ENCODE data around the gene PKHD1.
A peak's percentile ranks its signal among the peaks of the same experiment; 100 is the strongest.
"Not testable (repeated sequence)": the region's sequence is repeated elsewhere in the genome, so short reads cannot be mapped to it uniquely, and the experiment has no call there.

The PKHD1 gene

GRCh38 chr6:51959744-51960383, 127.5 kb downstream of the PKHD1 start:
- H3K4me3 ChIP-seq (ENCODE audit: low read depth, low read length): no peak overlapping the region
- peak; percentile 81 for TF ChIP-seq CTCF (IDR thresholded peaks at IDR 0.05; ENCODE audit: borderline replicate concordance, insufficient read depth, low read depth, low read length)

- TF ChIP-seq CTCF (IDR thresholded peaks at IDR 0.05; ENCODE audit: borderline replicate concordance, insufficient read depth, low read depth, low read length): no peak
- no peak overlapping the region for H3K4me3 ChIP-seq (ENCODE audit: low read depth, low read length)
Measured at GRCh38 chr6:51954681-51955080, 132.7 kb downstream of the PKHD1 start.

- H3K4me3 ChIP-seq (ENCODE audit: low read depth, low read length): no peak overlapping the region
- no peak for TF ChIP-seq CTCF (IDR thresholded peaks at IDR 0.05; ENCODE audit: borderline replicate concordance, insufficient read depth, low read depth, low read length)
Measured at GRCh38 chr6:51953246-51953645, 134.2 kb downstream of the PKHD1 start.

- TF ChIP-seq CTCF (IDR thresholded peaks at IDR 0.05; ENCODE audit: borderline replicate concordance, insufficient read depth, low read depth, low read length): no peak
- H3K4me3 ChIP-seq (ENCODE audit: low read depth, low read length): no peak overlapping the region
Measured at GRCh38 chr6:51951924-51952323, 135.5 kb downstream of the PKHD1 start.

- no peak overlapping the region for H3K4me3 ChIP-seq (ENCODE audit: low read depth, low read length)
- TF ChIP-seq CTCF (IDR thresholded peaks at IDR 0.05; ENCODE audit: borderline replicate concordance, insufficient read depth, low read depth, low read length): no peak
Measured at GRCh38 chr6:51949526-51949925, 137.9 kb downstream of the PKHD1 start.

GRCh38 chr6:51939695-51940094, 147.7 kb downstream of the PKHD1 start:
- not testable (repeated sequence) for H3K4me3 ChIP-seq (ENCODE audit: low read depth, low read length)

- H3K4me3 ChIP-seq (ENCODE audit: low read depth, low read length): no peak overlapping the region
- no peak for TF ChIP-seq CTCF (IDR thresholded peaks at IDR 0.05; ENCODE audit: borderline replicate concordance, insufficient read depth, low read depth, low read length)
Measured at GRCh38 chr6:51936531-51937290, 150.7 kb downstream of the PKHD1 start.
